ENCODE measurements around the gene SUMO2. TPM values are rescaled to one million over a fixed set of nuclear protein-coding genes. Genes with fewer than 3 reads are reported as not detected.

Gene SUMO2
- total and polyA plus RNA-seq, 9 of the 15 experiments (the other 6 are each of a cell fraction or from before 2014, with no cell fraction given), result 157 to 733 (median 419) TPM

- TF ChIP-seq ZNF592 (IDR thresholded peaks at IDR 0.05) (peak; percentile 98), USF2 (CRISPR knock-in tag; IDR thresholded peaks at IDR 0.05) (no peak), ATF6 (CRISPR knock-in tag; IDR thresholded peaks at IDR 0.05) (no peak), ZNF407 (IDR thresholded peaks at IDR 0.05; ENCODE audit: low read depth) (no peak), BACH1 (tag; IDR thresholded peaks at IDR 0.05) (peak; percentile 97), USF1 (CRISPR knock-in tag; IDR thresholded peaks at IDR 0.05) (no peak), NELFE (IDR thresholded peaks at IDR 0.05; ENCODE audit: insufficient read depth, insufficient read length) (no peak)
Measured at GRCh38 chr17:75182569-75183436, at the start of gene SUMO2 (continued).

All from K562 (cell line).